Neural cell (in vitro differentiated cells): Measurements from ENCODE around the gene NATD1. TPM values are rescaled to one million over a fixed set of nuclear protein-coding genes. Genes with fewer than 3 reads are reported as not detected.

Experiments
- H2AFZ ChIP-seq: fragments of 200-600, 300-800 bp; sonication (generic), shearing (Covaris generic); 2 replicates; pipeline ENCODE4 v1.6.0; 2014; ENCODE audit warnings: low read depth, mild to moderate bottlenecking, antibody characterized with exemption, low read length, moderate library complexity
- H3F3A ChIP-seq: fragments of 200-600 bp; shearing (Covaris generic); 2 replicates; pipeline ENCODE4 v1.6.1; 2016; ENCODE audit warnings: mild to moderate bottlenecking, moderate library complexity, mixed read lengths, antibody characterized with exemption, low read length; ENCODE audit not compliant: insufficient read depth, poor library complexity, severe bottlenecking
- H3K27ac ChIP-seq: fragments of 200-600, 300-800 bp; sonication (generic), shearing (Covaris generic); 2 replicates; pipeline ENCODE4 v1.5.1; 2014; ENCODE audit warnings: mild to moderate bottlenecking, low read length, moderate library complexity
- H3K27me3 ChIP-seq: fragments of 300-800, 200-600 bp; sonication (generic), shearing (Covaris generic); 2 replicates; pipeline ENCODE4 v1.6.0; 2014; ENCODE audit warnings: mild to moderate bottlenecking, low read depth, low read length, moderate library complexity; ENCODE audit not compliant: insufficient read depth
- H3K36me3 ChIP-seq: fragments of 300-800, 200-600 bp; sonication (generic), shearing (Covaris generic); 2 replicates; pipeline ENCODE4 v1.5.1; 2014; ENCODE audit warnings: mild to moderate bottlenecking, antibody characterized with exemption, low read length, moderate library complexity; ENCODE audit not compliant: insufficient read depth
- H3K4me2 ChIP-seq: fragments of 300-800, 200-600 bp; sonication (generic), shearing (Covaris generic); 2 replicates; pipeline ENCODE4 v1.6.0; 2014; ENCODE audit warnings: mild to moderate bottlenecking, low read length
- H3K4me3 ChIP-seq: fragments of 300-800, 200-600 bp; sonication (generic), shearing (Covaris generic); 2 replicates; pipeline ENCODE4 v1.5.1; 2014; ENCODE audit warnings: mild to moderate bottlenecking, low read length, moderate library complexity
- H3K79me2 ChIP-seq: fragments of 200-600 bp; shearing (Covaris generic); replicated peaks from 2 replicates; pipeline ENCODE4 v1.6.0; 2014; ENCODE audit warnings: mild to moderate bottlenecking, low read length, moderate library complexity; ENCODE audit not compliant: insufficient read depth
- H3K9ac ChIP-seq: fragments of 300-800, 200-600 bp; sonication (generic), shearing (Covaris generic); 2 replicates; pipeline ENCODE4 v1.6.1; 2016; ENCODE audit warnings: mild to moderate bottlenecking, low read length, mixed read lengths
- H3K9me2 ChIP-seq: fragments of 200-600 bp; shearing (Covaris generic); 2 replicates; pipeline ENCODE4 v1.6.1; 2016; ENCODE audit warnings: mild to moderate bottlenecking, low read length, mixed read lengths; ENCODE audit not compliant: insufficient read depth
- H3K9me3 ChIP-seq: fragments of 200-600, 300-800 bp; sonication (generic), shearing (Covaris generic); 2 replicates; pipeline ENCODE4 v1.6.1; 2016; ENCODE audit warnings: mild to moderate bottlenecking, mixed run types, low read length, moderate library complexity, mixed read lengths
- H4K20me1 ChIP-seq: fragments of 200-600 bp; shearing (Covaris generic); 2 replicates; pipeline ENCODE4 v1.6.1; 2016; ENCODE audit warnings: mild to moderate bottlenecking, mixed run types; ENCODE audit not compliant: insufficient read depth
- EP300 ChIP-seq: fragments of 450-650 bp; conservative IDR thresholded peaks from 2 replicates; pipeline ENCODE4 v1.6.1; 2014; ENCODE audit warnings: antibody characterized with exemption, mild to moderate bottlenecking, moderate library complexity; ENCODE audit not compliant: poor library complexity, severe bottlenecking
- EZH2 ChIP-seq: fragments of 200-600, 300-800 bp; shearing (Covaris generic), sonication (generic); IDR thresholded peaks from 2 replicates; pipeline ENCODE4 v1.6.1; 2014; ENCODE audit warnings: antibody characterized with exemption, low read length, borderline replicate concordance, mild to moderate bottlenecking; ENCODE audit not compliant: insufficient read depth, poor library complexity, severe bottlenecking
- MXI1 ChIP-seq: fragments of 450-650 bp; conservative IDR thresholded peaks from 2 replicates; pipeline ENCODE4 v1.6.1; 2014; ENCODE audit warnings: antibody characterized with exemption, mild to moderate bottlenecking; ENCODE audit not compliant: poor library complexity, severe bottlenecking
- POLR2AphosphoS5 ChIP-seq: IDR thresholded peaks from 2 replicates; pipeline ENCODE4 v1.6.1; 2012
- RAD21 ChIP-seq: fragments of 450-650 bp; conservative IDR thresholded peaks from 2 replicates; pipeline ENCODE4 v1.6.1; 2014; ENCODE audit warnings: antibody characterized with exemption, mild to moderate bottlenecking, moderate library complexity
- SMC3 ChIP-seq: fragments of 450-650 bp; conservative IDR thresholded peaks from 2 replicates; pipeline ENCODE4 v1.6.1; 2014; ENCODE audit warnings: antibody characterized with exemption, mild to moderate bottlenecking, moderate library complexity; ENCODE audit not compliant: poor library complexity
- TAF1 ChIP-seq: IDR thresholded peaks from 2 replicates; pipeline ENCODE4 v1.6.1; 2012; ENCODE audit warnings: low read depth
- polyA plus RNA-seq: library from polyadenylated mRNA; depleted of rRNA; stranded (reverse); fragments of >200 nt; gene quantifications from 2 replicates; pipeline ENCODE4 v1.2.3, GENCODE V29; 2014
- TF ChIP-seq, protein P1 (sequence below): IDR thresholded peaks from 2 replicates; pipeline ENCODE4 v1.6.1; 2012; ENCODE audit warnings: borderline replicate concordance
- TF ChIP-seq, protein P2 (sequence below): fragments of 450-650 bp; IDR thresholded peaks from 2 replicates; pipeline ENCODE4 v1.5.1; 2014; ENCODE audit warnings: antibody characterized with exemption, mild to moderate bottlenecking, moderate library complexity; ENCODE audit not compliant: poor library complexity, severe bottlenecking

Gene NATD1
- polyA plus RNA-seq, 1 donor from 2014 or later: 2.8 TPM

DNA sequence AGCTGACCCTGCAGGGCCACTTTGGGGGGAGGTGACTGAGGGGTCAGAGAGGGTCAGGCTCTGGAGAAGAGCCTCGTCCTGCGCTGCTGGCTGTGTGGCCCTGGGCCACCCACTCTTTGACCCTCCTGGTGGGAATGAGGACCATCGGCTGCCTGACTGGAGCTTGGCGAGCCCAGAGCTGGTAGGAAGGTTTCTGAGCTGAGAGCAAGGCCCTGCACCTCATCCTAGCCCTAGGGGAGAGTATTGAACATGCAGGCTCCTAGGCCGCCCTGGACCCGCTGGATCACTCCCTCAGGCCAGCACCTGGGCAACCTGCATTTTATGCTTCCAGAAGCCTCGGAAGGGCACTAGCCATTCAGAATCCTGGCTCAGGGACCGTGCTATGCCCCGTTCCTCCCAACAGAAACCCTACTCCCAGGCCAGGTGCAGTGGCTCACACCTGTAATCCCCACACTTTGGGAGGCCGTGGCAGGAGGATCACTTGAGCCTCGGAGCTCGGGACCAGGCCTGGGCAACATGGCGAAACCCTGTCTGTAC is 45.8 kb upstream of the NATD1 start:
- no peaks in the 10 kb centered on the region for H3F3A ChIP-seq
- H3K36me3 ChIP-seq: no peaks in the 10 kb centered on the region
- no peaks in the 10 kb centered on the region for H4K20me1 ChIP-seq
- no peaks in the 10 kb centered on the region for H3K9me3 ChIP-seq
- TF ChIP-seq SMC3 (no peak), TAF1 (no peak), RAD21 (no peak), EZH2 (no peak), MXI1 (no peak), EP300 (no peak), POLR2AphosphoS5 (no peak)
- TF ChIP-seq, protein P1, sequence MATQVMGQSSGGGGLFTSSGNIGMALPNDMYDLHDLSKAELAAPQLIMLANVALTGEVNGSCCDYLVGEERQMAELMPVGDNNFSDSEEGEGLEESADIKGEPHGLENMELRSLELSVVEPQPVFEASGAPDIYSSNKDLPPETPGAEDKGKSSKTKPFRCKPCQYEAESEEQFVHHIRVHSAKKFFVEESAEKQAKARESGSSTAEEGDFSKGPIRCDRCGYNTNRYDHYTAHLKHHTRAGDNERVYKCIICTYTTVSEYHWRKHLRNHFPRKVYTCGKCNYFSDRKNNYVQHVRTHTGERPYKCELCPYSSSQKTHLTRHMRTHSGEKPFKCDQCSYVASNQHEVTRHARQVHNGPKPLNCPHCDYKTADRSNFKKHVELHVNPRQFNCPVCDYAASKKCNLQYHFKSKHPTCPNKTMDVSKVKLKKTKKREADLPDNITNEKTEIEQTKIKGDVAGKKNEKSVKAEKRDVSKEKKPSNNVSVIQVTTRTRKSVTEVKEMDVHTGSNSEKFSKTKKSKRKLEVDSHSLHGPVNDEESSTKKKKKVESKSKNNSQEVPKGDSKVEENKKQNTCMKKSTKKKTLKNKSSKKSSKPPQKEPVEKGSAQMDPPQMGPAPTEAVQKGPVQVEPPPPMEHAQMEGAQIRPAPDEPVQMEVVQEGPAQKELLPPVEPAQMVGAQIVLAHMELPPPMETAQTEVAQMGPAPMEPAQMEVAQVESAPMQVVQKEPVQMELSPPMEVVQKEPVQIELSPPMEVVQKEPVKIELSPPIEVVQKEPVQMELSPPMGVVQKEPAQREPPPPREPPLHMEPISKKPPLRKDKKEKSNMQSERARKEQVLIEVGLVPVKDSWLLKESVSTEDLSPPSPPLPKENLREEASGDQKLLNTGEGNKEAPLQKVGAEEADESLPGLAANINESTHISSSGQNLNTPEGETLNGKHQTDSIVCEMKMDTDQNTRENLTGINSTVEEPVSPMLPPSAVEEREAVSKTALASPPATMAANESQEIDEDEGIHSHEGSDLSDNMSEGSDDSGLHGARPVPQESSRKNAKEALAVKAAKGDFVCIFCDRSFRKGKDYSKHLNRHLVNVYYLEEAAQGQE: no peak
- TF ChIP-seq, protein P2, sequence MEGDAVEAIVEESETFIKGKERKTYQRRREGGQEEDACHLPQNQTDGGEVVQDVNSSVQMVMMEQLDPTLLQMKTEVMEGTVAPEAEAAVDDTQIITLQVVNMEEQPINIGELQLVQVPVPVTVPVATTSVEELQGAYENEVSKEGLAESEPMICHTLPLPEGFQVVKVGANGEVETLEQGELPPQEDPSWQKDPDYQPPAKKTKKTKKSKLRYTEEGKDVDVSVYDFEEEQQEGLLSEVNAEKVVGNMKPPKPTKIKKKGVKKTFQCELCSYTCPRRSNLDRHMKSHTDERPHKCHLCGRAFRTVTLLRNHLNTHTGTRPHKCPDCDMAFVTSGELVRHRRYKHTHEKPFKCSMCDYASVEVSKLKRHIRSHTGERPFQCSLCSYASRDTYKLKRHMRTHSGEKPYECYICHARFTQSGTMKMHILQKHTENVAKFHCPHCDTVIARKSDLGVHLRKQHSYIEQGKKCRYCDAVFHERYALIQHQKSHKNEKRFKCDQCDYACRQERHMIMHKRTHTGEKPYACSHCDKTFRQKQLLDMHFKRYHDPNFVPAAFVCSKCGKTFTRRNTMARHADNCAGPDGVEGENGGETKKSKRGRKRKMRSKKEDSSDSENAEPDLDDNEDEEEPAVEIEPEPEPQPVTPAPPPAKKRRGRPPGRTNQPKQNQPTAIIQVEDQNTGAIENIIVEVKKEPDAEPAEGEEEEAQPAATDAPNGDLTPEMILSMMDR: no peak
- H3K27me3 ChIP-seq: no peaks in the 10 kb centered on the region
- H3K9ac ChIP-seq: no peak overlapping the region
- no peak overlapping the region for H3K4me3 ChIP-seq
- H3K9me2 ChIP-seq: no peaks in the 10 kb centered on the region
- no peak overlapping the region for H3K4me2 ChIP-seq
- no peak overlapping the region for H2AFZ ChIP-seq
- no peak overlapping the region for H3K27ac ChIP-seq
- H3K79me2 ChIP-seq: no peaks in the 10 kb centered on the region

DNA sequence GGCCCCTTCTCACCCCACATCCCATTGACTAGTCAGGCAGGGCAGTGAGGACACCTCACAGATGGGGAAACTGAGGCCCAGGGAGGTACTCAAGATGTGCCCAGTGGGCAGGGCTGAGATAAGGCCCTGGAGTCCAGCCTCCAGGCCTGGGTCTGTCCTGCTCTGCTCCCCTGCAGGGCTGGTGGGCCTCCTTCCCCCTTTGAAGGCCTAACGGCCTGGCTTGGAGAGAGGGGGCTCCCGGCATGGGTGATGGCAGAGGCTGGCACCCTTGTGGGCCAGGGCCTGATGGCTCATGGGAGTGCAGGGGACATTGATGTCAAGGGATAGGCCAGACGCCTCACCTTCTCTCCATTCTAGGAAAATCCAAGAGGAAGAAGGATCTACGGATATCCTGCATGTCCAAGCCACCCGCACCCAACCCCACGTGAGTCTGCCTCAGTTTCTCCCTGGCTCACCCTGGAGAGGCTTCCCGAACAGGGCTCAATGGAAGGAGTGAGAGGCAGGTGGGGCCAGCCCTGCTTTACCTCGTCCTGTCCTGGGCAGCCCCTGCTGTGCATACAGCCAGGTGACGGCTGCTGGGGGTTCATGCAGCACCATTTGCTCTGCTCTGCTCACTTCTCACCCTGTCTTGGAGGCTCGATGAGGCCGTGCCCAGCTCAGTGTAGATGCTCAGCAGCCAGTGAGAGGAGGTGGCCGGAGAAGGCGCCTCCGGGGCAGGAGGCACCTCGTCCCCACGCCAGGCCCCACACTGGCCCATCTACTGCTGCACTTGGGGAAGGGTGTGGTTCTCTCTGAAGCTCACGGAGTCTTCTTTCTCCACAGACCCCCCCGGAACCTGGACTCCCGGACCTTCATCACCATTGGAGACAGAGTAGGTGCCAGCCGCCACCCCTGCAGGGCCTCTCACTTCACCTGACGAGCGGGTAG is 45.1 kb upstream of the NATD1 start:
- Histone ChIP-seq H3K79me2 (no peaks in the 10 kb centered on the region), H3K4me3 (no peak overlapping the region), H3K9ac (no peak overlapping the region), H2AFZ (no peak overlapping the region), H3K27ac (no peak overlapping the region), H3F3A (no peaks in the 10 kb centered on the region), H3K27me3 (no peaks in the 10 kb centered on the region), H3K9me2 (no peaks in the 10 kb centered on the region), H4K20me1 (no peaks in the 10 kb centered on the region), H3K9me3 (no peaks in the 10 kb centered on the region), H3K4me2 (no peak overlapping the region), H3K36me3 (no peaks in the 10 kb centered on the region)
- TF ChIP-seq EZH2: no peak
- TF ChIP-seq POLR2AphosphoS5: no peak
- no peak for TF ChIP-seq EP300
- no peak for TF ChIP-seq SMC3
- TF ChIP-seq, protein P1: no peak
- TF ChIP-seq, protein P2: no peak
- no peak for TF ChIP-seq RAD21
- TF ChIP-seq TAF1: no peak
- no peak for TF ChIP-seq MXI1
